NB4 (cell line): ENCODE measurements around the gene SNRNP200.

Experiments
- MYC ChIP-seq: IDR thresholded peaks from 2 replicates; pipeline ENCODE4 v1.6.1; 2011; ENCODE audit warnings: low read depth, low read length
- POLR2A ChIP-seq: IDR thresholded peaks from 2 replicates; pipeline ENCODE4 v1.6.1; 2011; ENCODE audit warnings: mild to moderate bottlenecking; ENCODE audit not compliant: insufficient read length; ENCODE audit errors: extremely low read depth
- TF ChIP-seq, protein P1 (sequence below): IDR thresholded peaks from one replicate; pipeline ENCODE4 v1.5.1; 2012; ENCODE audit warnings: low read depth, low read length
- TF ChIP-seq, protein P2 (sequence below): IDR thresholded peaks from 2 replicates; pipeline ENCODE4 v1.6.1; 2011; ENCODE audit warnings: low read depth, low read length

DNA sequence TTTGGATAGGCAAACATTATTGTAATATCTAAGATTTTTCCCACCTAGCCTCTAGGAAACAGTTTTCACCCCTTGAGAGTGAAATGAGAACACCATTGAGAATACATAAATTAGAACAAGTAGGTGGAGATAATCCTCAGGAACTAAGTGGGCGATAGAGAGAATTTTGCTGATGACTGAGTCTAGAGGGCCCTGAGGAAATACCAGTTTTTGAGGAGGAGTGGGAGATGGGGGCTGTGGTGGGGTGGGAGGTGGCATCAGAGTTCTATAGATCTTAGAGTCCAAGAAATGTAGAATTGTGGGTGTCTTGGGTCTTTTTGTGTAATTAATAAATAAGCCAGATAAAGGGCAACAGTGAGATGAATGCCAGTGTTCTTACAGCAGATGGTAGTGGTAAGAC, 42.0 kb upstream of the SNRNP200 start:
- no peak for TF ChIP-seq POLR2A
- TF ChIP-seq, protein P1, sequence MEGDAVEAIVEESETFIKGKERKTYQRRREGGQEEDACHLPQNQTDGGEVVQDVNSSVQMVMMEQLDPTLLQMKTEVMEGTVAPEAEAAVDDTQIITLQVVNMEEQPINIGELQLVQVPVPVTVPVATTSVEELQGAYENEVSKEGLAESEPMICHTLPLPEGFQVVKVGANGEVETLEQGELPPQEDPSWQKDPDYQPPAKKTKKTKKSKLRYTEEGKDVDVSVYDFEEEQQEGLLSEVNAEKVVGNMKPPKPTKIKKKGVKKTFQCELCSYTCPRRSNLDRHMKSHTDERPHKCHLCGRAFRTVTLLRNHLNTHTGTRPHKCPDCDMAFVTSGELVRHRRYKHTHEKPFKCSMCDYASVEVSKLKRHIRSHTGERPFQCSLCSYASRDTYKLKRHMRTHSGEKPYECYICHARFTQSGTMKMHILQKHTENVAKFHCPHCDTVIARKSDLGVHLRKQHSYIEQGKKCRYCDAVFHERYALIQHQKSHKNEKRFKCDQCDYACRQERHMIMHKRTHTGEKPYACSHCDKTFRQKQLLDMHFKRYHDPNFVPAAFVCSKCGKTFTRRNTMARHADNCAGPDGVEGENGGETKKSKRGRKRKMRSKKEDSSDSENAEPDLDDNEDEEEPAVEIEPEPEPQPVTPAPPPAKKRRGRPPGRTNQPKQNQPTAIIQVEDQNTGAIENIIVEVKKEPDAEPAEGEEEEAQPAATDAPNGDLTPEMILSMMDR: no peak
- no peak for TF ChIP-seq MYC
- TF ChIP-seq, protein P2, sequence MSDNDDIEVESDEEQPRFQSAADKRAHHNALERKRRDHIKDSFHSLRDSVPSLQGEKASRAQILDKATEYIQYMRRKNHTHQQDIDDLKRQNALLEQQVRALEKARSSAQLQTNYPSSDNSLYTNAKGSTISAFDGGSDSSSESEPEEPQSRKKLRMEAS: no peak
